NCI-H128 (cell line): Measurements from ENCODE around the gene CNR2.
"Not testable (repeated sequence)": the region's sequence is repeated elsewhere in the genome, so short reads cannot be mapped to it uniquely, and the experiment has no call there.

Source experiments
- DNase-seq: peaks from one replicate; lab custom pipeline; 2025; ENCODE audit not compliant: unreplicated experiment; lab: John Stamatoyannopoulos, UW

The CNR2 gene

GRCh38 chr1:23913212-23913880 lies at the start of gene CNR2:
TSS of gene CNR2 (minus strand) at chr1:23913362. CDS start at chr1:23875617, 37,745 bp downstream.
- DNase-seq = no peak

DNA sequence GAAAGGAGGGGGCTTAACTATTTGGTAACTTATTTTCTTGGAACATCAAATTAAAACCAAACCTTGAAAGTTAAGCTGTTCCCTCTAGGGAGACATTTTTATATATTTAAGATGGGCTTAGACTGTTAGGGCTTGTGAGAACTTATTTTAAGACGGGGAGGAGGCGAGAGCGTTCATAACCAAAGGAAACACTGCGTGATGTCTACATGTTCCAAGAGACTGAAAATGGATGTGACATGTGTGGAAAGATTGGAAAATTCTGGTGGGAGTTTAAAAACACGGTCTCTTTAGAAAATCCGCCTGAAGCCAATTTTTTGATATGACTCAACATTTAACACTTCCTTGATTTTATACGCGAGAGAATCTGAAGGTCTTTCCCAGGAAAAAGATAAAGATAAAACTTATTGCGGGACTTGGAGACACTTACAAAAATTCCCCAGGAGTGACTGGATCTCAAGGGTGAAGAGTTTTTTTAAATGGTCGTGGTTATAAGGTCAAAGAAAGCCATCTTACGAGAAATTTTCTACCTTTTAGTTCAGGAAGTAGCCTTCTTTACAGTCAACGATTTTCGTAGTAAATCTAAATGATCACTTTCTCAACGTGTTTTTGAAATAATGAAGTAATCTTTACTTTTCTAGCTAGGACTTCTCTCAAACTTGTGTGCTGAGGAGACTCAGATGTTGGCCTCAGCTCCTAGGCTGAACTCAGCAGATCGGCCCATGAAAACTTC lies 47.3 kb upstream of the CNR2 start:
- DNase-seq = no peak

GRCh38 chr1:23959461-23960290 lies 46.5 kb upstream of the CNR2 start, which contains the start of gene PNRC2:
TSS of gene PNRC2 (plus strand) at chr1:23959828. CDS start at chr1:23961458, 1,630 bp downstream.
- DNase-seq = peak; percentile 92

DNA sequence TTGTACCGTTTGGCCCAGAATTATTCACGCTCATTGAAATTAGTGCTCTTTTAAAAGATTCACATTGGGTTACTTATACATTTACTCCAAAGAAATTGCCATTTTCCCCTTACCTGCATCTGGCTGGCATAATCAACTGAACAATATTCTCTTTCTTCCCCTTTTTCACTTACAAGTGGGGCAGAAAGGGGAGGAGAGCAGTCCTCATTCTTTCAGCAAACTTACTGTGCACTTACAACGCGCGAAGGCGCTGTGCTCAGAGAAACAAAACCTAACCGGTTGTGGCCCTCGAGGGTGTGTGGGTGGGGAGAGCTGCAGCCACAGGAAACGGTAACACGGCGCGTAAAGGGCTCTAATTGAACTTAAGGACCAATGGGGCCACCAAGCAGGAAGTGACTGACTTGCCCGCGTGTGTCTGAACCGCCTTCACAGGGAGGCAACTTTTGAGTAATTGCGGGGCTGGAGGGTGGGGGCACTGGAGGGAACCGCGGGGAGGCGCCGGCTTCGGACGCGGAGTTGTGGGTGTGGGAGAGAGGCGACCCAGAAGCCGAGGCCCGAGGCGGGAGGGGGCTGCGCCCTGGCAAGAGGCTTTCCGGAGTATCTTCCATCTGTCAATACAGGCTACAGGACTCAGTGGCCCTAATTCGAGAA lies 45.8 kb upstream of the CNR2 start:
- DNase-seq = peak; percentile 85

GRCh38 chr1:23958040-23958809 lies 45.1 kb upstream of the CNR2 start:
- DNase-seq = not testable (repeated sequence)

GRCh38 chr1:23957096-23957495 lies 43.9 kb upstream of the CNR2 start:
- DNase-seq = peak; percentile 67

GRCh38 chr1:23953020-23953419 lies 39.9 kb upstream of the CNR2 start:
- no peak for DNase-seq

DNA sequence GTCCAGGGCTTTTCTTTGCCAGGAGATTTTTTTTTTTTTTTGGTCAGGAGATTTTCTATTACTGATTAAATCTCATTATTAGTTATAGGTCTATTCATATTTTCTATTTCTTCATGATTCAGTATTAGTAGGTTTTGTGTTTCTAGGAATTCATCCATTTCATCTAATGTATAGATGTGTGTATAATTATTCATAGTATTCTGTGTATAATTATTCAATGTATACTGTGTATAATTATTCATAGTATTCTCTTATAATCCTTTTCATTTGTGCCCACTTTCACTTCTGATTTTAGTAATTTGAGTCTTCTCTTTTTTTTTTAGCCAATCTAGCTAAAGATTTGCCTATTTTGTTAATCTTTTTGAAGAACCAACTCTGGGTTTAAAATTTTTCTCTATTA lies 34.2 kb upstream of the CNR2 start:
- no peak for DNase-seq

- DNase-seq = no peak
Observed at GRCh38 chr1:23936481-23937176, 23.5 kb upstream of the CNR2 start.

DNA sequence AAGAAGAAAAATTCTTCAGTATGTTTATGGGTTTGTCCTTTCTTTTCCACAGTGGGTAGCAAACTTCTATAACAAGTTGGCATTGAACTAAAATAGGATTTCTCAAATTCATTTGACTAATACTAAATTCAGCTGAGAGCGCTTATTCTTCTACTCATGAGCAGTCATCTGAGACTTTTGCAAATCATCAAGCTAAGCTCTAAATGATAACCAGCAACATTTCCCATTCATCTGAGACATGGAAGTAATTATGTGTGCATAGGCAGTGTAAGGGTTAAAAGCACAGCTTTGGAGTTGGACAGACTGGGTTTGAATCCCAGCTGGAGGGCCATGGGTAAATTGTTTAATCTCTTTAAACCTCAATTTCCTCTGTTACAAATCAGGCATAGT lies 18.3 kb upstream of the CNR2 start:
- no peak for DNase-seq

DNA sequence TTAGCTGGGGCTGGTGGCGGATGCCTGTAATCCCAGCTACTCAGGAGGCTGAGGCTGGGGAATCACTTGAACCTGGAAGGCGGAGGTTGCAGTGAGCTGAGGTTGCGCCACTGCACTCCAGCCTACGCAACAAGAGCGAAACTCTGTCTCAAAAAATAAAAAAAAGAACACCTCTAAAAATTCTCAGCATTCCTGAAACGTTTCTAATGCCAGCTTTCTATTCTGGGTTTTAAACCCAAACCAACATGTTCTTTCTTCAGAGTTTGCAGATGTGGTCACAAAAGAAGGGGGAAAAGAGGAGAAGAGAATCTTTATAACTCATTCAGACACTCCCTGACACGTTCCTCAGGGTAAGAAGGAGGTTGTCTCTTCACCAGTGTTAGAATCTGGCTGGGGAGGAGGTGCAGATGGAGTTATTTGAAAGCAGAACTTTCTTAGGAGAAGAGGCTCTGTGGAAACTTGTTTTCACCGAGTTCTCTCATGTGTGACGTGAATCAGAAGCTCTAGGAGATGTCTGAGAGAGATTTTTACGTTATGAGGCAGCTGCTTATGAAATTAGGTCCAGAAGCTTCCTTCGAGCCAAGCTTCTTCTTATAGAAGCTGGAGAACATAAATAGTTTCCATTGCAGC lies 17.8 kb upstream of the CNR2 start:
- DNase-seq = no peak

- DNase-seq = no peak
Observed at GRCh38 chr1:23930270-23930669, 17.1 kb upstream of the CNR2 start.

DNA sequence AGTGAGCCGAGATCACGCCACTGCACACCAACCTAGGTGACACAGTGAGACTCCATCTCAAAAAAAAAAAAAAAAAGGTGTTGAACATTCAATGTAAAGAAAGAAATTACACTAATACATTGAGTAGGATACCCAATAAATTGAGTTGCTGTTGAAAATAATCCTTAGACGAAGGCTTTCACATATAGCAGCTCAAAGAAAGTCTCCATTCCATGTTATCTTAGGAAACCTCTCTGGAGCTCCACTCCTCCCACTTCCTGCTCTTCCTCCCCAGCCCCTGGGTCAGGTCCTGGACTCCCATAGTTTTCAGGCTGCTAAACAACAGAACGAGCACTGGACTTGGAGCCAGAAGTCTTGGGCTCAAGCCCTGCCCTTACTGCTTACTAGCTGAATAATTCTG lies 15.6 kb upstream of the CNR2 start:
- no peak for DNase-seq

DNA sequence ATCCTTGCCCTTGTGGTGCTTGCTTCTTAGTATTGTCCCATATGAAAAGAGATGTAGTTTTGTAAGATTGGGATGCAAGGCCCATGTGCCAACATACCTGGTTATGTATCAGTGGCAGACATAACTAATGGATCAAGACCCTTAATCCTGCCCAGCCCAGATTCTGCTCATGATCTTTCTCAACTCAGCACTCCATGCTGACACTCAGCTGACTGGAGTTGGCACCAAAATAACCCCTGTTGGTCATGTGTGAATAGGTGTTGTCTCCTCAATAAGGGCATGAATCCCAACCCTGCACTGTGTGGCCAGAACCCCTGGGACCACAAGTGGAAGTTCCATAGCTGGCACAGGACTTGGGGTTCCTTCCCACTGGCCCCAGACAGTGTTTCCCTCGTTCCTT lies 13.9 kb upstream of the CNR2 start:
- no peak for DNase-seq

GRCh38 chr1:23925279-23925678 lies 12.1 kb upstream of the CNR2 start:
- DNase-seq = no peak

DNA sequence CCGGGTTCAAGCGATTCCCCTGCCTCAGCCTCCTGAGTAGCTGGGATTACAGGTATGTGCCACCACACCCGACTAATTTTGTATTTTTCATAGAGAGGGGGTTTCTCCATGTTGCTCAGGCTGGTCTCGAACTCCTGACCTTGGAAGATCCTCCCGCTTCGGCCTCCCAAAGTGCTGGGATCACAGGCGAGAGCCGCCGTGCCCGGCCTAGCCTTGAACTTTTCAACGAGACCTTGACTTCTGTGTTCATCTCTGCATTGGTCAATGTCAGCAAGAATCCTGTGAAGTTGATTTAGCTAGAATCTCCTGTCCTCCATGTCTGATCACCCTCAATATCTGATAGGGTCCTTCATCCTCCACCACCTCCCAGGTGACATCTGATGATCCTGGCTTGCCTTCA lies 11.4 kb upstream of the CNR2 start:
- DNase-seq = no peak

GRCh38 chr1:23923592-23924499 lies 10.7 kb upstream of the CNR2 start:
- DNase-seq = no peak

DNA sequence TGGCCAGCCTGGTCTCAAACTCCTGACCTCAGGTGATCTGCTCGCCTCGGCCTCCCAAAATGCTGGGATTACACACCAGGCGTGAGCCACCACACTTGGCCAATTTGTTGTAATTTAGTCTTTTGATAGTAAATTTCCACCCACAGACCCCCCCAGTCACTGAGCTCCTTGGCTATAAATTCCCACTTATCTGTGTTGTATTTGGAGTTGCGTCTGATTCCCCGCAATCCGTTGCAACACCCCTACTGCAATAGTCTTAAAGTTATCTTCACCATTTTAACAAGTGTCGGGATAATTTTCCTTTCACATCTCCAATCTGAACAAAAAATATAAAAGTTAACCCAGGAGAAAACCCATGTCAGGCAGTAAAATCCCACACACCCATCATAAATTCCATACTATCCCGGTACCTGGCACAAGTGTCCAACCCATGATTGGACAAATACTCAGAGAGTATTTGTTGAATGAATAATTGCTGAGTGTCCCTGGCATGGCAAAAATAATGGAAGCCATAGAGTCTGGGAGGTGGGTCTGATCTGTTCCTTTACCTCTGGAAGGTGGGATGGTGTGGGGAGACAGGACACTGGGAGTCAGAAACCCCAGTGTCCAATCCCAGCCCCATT lies 9.3 kb upstream of the CNR2 start:
- no peak for DNase-seq
